Stimulated activated CD8-positive, alpha-beta memory T cell treated with anti-CD3 and anti-CD28 coated beads, Interleukin-4, amount 100 ng/mL, for 48 hours (primary cell): ENCODE measurements around the gene PRKCA.
A peak's percentile ranks its signal among the peaks of the same experiment; 100 is the strongest.

Experiments used
- DNase-seq: peaks from one replicate; pipeline ENCODE4 v3.0.0-alpha.2; 2020

PRKCA gene

DNA sequence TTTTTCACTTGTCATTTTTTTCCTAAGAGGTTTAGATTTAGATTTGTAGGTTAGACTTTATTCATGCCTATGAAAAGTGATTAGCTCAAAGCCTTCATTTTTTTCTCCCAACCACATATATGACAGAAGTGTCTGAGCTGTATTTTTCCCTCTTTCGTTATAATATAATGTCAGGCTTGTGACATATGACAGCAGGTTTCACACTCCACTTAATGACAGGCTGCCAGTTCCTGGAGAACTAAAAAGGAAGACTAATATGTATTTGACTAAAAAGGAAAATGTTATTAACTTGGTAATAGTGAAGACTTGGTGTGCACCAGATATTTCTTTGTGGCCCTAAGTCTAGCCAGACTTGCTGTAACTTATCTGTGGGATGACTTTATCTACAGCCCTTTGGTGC is 331.8 kb downstream of the PRKCA start:
- no peak for DNase-seq

DNA sequence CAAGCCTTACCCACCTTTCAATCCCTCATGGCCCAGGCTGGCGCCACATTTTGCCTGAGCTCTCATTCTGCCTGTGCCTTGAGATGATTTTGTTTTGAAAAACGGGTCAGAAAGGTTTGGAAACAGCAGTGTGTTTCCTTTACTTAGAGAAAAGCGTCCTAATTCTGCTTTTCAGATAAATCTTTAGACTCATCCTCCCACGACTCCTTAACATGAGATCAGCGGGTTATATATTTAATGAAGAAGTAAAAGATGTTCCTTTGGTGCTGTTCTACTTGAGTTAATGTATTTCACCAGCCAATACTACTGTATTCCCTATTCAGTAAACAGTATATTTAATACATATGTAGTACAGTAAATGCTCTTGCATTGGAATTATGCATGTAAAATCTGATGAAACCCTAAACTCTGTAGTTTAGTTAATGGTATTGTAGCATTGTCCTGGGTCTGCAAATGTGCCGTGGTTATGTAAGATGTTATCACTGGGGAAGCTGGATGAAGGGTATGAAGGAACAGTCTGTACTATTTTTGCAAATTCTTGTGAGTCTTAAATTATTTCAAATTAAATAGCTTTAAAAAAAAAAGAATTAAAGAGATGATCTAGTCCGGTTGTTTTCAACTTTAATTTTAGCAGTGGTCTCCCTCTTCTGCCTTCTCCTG is 333.1 kb downstream of the PRKCA start:
- DNase-seq: no peak

DNA sequence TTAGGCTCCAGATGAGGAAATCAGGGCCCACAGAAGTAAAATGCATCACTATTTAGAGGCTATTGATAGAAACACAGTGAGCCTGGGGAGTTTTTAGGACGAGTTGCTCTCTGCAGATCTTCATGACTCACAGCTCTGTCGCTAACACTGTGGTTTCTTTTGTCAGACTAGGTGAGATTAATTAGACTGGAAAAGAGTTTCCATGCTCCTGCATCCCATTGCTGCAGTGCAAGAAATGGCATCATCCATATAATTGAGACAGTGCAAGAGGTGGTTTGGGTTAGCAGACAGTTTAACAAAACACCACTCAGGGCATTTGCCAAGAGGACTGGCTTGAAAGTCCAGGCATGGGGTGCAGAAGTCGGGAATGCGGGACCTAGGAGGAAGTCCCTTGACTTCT is 333.7 kb downstream of the PRKCA start:
- DNase-seq: no peak

DNA sequence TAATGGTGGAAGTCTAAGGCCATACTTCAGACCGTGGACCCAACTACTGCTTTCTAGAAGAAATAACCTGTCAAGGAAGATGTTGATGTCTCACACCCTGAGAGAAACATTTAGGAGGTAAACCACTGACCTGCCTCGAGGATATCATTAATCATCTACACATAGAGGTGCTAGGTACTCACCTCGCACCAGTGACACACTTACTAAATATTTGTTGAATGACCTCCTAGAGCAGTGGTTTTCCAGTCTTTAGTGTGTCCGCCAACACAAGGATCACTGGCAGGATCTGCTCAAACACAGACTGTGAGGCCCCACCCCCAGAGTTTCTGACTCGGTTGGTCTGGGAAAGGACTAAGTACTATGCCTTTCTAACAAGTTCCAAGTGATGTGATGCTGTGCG is 335.1 kb downstream of the PRKCA start:
- no peak for DNase-seq

GRCh38 chr17:66638707-66639479 is 336.5 kb downstream of the PRKCA start:
- DNase-seq: no peak

DNA sequence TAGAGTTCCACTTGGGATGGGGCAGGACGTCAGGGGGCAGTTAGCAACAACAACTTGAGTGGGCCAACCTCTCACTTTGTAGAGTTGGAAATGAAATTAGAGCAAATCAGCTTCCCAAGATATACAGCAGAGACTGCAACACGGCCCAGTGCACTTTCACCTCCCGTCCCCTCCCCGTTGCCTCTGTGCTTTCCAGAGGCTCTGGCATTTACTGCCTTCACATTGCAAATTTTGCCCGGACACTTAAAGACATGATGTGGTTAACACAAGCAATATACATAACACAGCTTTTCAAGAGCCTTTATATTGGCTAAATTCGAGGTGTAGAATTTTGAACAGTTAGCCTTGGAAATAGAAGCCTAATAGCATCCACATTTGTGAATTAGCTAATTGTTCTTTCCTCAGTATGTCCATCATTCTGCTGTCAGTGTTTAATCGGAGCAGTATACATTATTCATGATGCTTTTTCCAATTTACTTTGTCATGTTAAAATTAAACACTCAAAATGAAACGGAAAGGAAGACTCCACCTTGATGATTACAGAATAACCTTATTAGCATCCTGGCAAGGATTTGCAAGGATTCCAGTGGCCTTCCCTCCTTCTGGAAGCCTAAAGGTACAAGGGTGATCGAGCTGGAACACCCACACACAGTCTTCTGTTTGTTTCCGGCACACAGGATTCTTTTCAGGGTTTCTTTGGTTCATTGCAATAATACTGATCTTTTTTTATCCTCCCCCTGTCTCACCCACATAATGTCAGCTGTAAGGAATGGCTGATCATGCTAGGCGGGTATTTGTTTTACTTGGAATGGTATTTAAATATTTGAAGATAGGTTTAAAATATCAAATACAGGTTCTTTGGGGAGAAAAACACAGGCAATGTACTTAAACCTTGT is 341.6 kb downstream of the PRKCA start:
- DNase-seq: no peak

- DNase-seq: no peak
These were observed 342.8 kb downstream of the PRKCA start for GRCh38 chr17:66645259-66645658.

- no peak for DNase-seq
These were observed 345.1 kb downstream of the PRKCA start for GRCh38 chr17:66647391-66647983.

DNA sequence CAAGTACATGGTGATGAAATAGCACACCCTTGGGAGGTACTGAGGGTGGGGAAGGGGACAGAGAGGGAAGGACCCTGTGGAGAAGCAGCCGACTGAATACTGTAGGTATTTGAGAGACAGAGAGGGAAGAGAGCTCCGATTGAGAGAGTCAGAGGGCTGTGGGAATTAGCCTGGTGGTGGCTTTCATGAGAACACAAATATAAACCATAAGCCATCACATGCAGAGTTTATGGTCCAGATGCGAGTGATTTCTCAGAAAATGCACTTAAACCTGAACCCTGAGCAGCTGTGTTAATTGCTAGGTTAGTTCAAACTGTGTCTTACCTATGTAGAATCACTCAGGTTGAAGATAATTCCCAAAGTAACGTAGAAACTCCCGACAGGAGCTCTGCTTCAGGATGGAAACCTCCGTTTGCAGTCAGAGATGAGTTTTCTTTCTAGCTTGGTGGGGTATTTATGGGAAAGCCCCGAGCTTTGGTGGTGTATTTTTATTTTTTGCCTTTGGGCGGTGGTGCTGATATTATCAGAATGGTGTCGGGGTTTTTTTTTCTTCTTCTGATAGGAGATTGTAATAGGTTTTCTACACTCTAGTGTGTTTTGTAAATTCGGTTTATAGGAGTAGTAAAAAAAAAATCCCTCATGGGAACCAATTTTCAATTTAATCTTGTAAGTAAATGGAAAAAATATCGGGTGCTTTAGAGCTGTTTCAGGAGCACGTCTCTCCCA is 347.6 kb downstream of the PRKCA start:
- no peak for DNase-seq

- DNase-seq: no peak
These were observed 348.1 kb downstream of the PRKCA start for GRCh38 chr17:66650544-66650877.

GRCh38 chr17:66652840-66653507 is 350.6 kb downstream of the PRKCA start:
- DNase-seq: no peak

DNA sequence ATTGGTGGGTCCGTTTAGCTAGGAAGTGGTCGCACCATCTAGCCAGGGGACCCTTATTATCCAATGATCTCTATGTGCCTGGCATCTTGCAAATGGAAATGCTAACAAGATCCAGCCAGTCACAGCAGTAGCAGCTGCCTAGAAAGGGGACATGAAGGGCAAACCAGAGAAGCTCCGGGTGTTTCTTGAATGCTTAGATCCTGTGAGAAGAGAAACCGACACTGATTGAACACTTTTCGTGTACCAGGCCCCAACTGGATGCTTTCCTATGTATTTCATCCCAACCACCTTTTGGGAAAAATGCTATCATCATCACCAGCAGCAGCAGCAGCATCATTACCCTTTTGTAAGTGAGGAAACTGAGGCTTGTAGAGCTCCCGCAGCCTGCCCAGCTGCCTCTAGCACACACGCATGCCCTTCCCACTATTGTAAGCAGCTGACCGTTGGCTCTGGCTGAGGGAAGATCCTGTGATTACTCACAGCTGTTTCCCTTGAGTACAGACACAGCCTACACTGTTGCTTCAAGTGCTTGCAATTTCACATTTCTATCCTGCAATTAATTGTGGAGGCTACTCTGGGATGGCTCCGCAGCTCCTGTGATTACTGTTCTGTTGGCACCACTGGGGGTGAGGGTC is 351.8 kb downstream of the PRKCA start:
- no peak for DNase-seq

DNA sequence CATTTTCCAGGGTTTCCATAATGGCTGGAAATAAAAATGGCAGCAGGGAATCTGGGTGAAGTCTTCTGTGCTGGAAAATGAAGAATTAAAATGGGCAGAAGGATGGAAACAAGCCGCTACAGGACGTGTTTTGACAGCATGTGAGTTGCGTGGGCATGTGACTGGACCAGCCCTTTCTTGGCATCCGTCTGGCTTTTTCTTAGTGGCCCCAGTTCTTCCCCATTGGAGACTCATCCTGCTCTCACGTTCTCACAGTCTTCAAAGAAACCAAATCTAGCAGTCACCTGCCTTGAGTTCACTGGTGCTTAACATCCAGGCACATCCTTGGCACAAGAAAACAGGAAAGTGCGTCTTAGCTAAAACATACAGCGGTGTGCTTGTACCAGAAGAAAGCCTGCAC is 352.4 kb downstream of the PRKCA start:
- no peak for DNase-seq

DNA sequence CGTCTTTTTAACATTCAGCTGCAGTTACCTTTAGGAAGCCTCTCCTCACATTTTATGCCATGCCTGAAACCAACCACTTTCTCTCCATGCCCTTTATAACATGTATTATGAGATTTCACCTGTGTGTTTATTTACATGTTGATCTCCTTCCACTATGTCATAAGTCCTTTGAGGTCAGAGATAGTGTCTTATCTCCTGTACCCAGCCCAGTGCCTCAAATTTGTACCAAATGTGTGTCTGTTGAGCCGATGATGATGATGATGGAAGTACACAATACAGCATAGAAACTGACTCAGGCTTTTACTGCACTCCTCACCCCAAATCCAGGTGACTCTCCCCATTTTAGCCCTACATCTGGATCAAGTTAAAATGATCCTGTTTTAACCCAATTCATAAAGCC is 353.0 kb downstream of the PRKCA start:
- DNase-seq: no peak

DNA sequence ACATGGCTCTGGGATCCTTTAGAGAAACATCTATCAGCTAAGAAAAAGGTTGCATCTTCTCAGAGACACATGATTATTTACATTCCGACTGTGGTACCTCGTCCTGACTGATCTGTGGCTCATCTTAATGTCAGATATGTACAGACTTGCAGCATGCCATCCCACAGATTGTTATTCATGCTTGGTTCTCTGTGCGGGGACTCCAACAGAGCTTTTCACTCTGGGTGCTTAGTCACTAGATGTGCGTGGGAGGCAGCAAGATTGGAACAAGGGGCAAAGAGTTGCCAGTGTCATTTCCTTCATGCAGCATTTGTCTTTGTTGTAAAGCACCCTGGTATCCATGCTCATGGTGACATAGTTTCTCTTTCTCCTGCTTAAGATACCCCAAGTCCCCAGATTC is 353.4 kb downstream of the PRKCA start:
- peak; percentile 72 for DNase-seq

DNA sequence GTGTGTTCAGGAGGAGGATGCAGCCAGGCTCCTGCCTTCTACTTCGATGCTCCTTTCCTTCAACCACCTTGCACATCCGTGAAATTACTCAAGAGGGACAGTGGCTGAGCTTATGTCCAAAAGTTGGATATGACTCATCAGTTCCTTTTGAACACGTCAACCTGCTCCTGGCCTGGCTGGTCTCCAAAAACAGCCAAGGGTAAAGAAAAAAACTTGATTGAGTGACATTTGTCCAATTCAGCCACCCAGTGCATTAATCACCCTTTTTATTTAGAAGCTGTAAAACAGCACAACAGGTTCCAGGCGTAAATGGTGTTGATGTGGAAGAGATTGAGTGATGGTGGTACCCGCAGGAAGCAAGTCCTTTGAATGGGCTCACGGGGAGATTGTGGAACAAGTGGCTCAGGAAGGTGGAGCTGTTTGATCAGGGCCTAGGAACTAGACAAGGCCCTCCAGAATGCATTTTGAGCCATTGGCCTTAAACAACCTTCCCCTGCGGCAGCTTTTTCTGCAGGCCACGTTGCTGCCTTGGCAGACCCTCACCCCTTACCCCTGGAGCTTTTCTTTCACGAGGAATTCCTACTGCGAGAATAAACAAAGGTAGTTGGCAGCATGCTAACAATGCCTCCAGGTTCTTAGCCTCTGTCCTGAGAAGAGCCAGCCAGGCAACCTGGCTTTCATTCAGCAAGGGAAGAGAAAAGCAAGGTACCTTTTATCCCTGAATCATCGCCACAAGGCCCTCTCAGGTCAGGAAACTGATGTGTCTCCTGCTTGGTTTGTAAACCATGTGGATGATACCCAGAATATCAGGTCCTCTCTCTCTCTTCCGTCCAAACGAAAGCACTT is 359.2 kb downstream of the PRKCA start:
- no peak for DNase-seq

GRCh38 chr17:66662496-66662895 is 360.1 kb downstream of the PRKCA start:
- no peak for DNase-seq

GRCh38 chr17:66663041-66663606 is 360.7 kb downstream of the PRKCA start:
- DNase-seq: no peak

- no peak for DNase-seq
These were observed 361.9 kb downstream of the PRKCA start for GRCh38 chr17:66664336-66664735.

- no peak for DNase-seq
These were observed 362.8 kb downstream of the PRKCA start for GRCh38 chr17:66665194-66665593.
